T47D (cell line): ENCODE measurements around the gene FTH1.

Source experiments
- DNase-seq, 2 experiments: peaks; one replicate each; pipeline versions ENCODE4 v3.0.0 to v3.0.0-alpha.2; 2011 to 2012; ENCODE audit warnings: low read depth in 1 of 2, low spot score in 1 of 2
- JUND ChIP-seq: IDR thresholded peaks from 2 replicates; pipeline ENCODE4 v1.6.1; 2012; ENCODE audit warnings: low read depth
- in situ Hi-C: cut with HindIII; loops from 2 replicates; pipeline ENCODE4 v1.10.0; 2016; ENCODE audit warnings: low sequenced_read_pairs, low pct_unique_long_range_greater_than_20kb

The FTH1 gene

GRCh38 chr11:62000539-62001446 is 33.4 kb upstream of the FTH1 start:
- DNase-seq = no peak
- in situ Hi-C loops = no loop called here
- no peak for TF ChIP-seq JUND

- peak in 1 of 2 experiments; percentile 38 for DNase-seq
- in situ Hi-C loops = no loop called here
- no peak for TF ChIP-seq JUND
Measured at GRCh38 chr11:61999141-61999975, 31.9 kb upstream of the FTH1 start.

- DNase-seq = no peak
- in situ Hi-C loops = no loop called here
- TF ChIP-seq JUND = no peak
Measured at GRCh38 chr11:61996933-61997332, 29.5 kb upstream of the FTH1 start.

GRCh38 chr11:61994981-61995380 is 27.5 kb upstream of the FTH1 start:
- DNase-seq = no peak
- 0 out of 2 replicates have a peak, but pooled peaks have one; percentile 10 for TF ChIP-seq JUND
- in situ Hi-C loops = no loop called here

- in situ Hi-C loops = no loop called here
Measured at GRCh38 chr11:61985869-61986268, 18.4 kb upstream of the FTH1 start.

GRCh38 chr11:61983419-61983818 is 16.0 kb upstream of the FTH1 start:
- DNase-seq = no peak
- TF ChIP-seq JUND = no peak
- in situ Hi-C loops = no loop called here

More at GRCh38 chr11:61985869-61986268, 18.4 kb upstream of the FTH1 start:
- peak in 1 of 2 experiments; percentile 62 for DNase-seq
- no peak for TF ChIP-seq JUND

GRCh38 chr11:61980783-61981541 is 13.5 kb upstream of the FTH1 start:
- DNase-seq = peak in 1 of 2 experiments; percentile 55
- in situ Hi-C loops = no loop called here
- TF ChIP-seq JUND = no peak

GRCh38 chr11:61978703-61979661 is 11.5 kb upstream of the FTH1 start:
- TF ChIP-seq JUND = no peak
- in situ Hi-C loops = no loop called here
- no peak for DNase-seq

- DNase-seq = no peak
- TF ChIP-seq JUND = no peak
- in situ Hi-C loops = no loop called here
Measured at GRCh38 chr11:61976813-61977475, 9.5 kb upstream of the FTH1 start.

- TF ChIP-seq JUND = no peak
- in situ Hi-C loops = no loop called here
- no peak for DNase-seq
Measured at GRCh38 chr11:61976420-61976800, 9.0 kb upstream of the FTH1 start.

- in situ Hi-C loops = no loop called here
- TF ChIP-seq JUND = no peak
- DNase-seq = no peak
Measured at GRCh38 chr11:61975638-61976419, 8.4 kb upstream of the FTH1 start.
